GM23248 (cell line): ENCODE results near the gene SH3RF3. TPM values are rescaled to one million over a fixed set of nuclear protein-coding genes. Genes with fewer than 3 reads are reported as not detected.

ENCODE experiments used
- DNase-seq: peaks from one replicate; pipeline ENCODE4 v3.0.0-alpha.2; 2015
- H2AFZ ChIP-seq: fragments of 200-600 bp; sonication (generic); 2 replicates; pipeline ENCODE4 v1.6.1; 2016; ENCODE audit warnings: antibody characterized with exemption
- H3F3A ChIP-seq: fragments of 200-600 bp; sonication (generic); 2 replicates; pipeline ENCODE4 v1.6.1; 2016; ENCODE audit warnings: mild to moderate bottlenecking, antibody characterized with exemption, mixed run types; ENCODE audit not compliant: insufficient read depth
- H3K27ac ChIP-seq: fragments of 200-600 bp; sonication (generic); 2 replicates; pipeline ENCODE4 v1.5.1; 2016; ENCODE audit warnings: mild to moderate bottlenecking
- H3K27me3 ChIP-seq: fragments of 200-600 bp; sonication (generic); replicated peaks from 2 replicates; pipeline ENCODE4 v1.6.1; 2016; ENCODE audit warnings: mild to moderate bottlenecking; ENCODE audit not compliant: insufficient read depth
- H3K36me3 ChIP-seq: fragments of 200-600 bp; sonication (generic); 2 replicates; pipeline ENCODE4 v1.6.1; 2016; ENCODE audit warnings: low read depth, mild to moderate bottlenecking
- H3K4me1 ChIP-seq: fragments of 200-600 bp; sonication (generic); 2 replicates; pipeline ENCODE4 v1.6.1; 2016; ENCODE audit warnings: mild to moderate bottlenecking; ENCODE audit not compliant: insufficient read depth
- H3K4me2 ChIP-seq: fragments of 200-600 bp; sonication (generic); one replicate; pipeline ENCODE4 v1.6.1; 2016; ENCODE audit warnings: mild to moderate bottlenecking; ENCODE audit not compliant: unreplicated experiment
- H3K4me3 ChIP-seq: fragments of 200-600 bp; sonication (generic); 2 replicates; pipeline ENCODE4 v1.5.1; 2016; ENCODE audit warnings: mild to moderate bottlenecking
- H3K79me2 ChIP-seq: fragments of 200-600 bp; sonication (generic); 2 replicates; pipeline ENCODE4 v1.6.1; 2016; ENCODE audit warnings: mild to moderate bottlenecking; ENCODE audit not compliant: insufficient read depth
- H3K9ac ChIP-seq: fragments of 200-600 bp; sonication (generic); 2 replicates; pipeline ENCODE4 v1.6.1; 2016; ENCODE audit warnings: mild to moderate bottlenecking
- H3K9me2 ChIP-seq: fragments of 200-600 bp; sonication (generic); 2 replicates; pipeline ENCODE4 v1.6.1; 2016; ENCODE audit warnings: mixed run types, mild to moderate bottlenecking, moderate library complexity; ENCODE audit not compliant: insufficient read depth
- H3K9me3 ChIP-seq: fragments of 200-600 bp; sonication (generic); one replicate; pipeline ENCODE4 v1.6.1; 2017; ENCODE audit warnings: low read depth
- H4K20me1 ChIP-seq: fragments of 200-600 bp; sonication (generic); 2 replicates; pipeline ENCODE4 v1.6.0; 2016; ENCODE audit not compliant: insufficient read depth
- EZH2 ChIP-seq: fragments of 200-600 bp; sonication (generic); IDR thresholded peaks from 2 replicates; pipeline ENCODE4 v1.6.1; 2018; ENCODE audit warnings: antibody characterized with exemption, mild to moderate bottlenecking; ENCODE audit not compliant: insufficient read depth, poor library complexity, severe bottlenecking
- EZH2phosphoT487 ChIP-seq: fragments of 200-600 bp; sonication (generic); IDR thresholded peaks from 2 replicates; pipeline ENCODE4 v1.6.1; 2018; ENCODE audit warnings: antibody characterized with exemption, moderate library complexity, mild to moderate bottlenecking, low read depth; ENCODE audit not compliant: insufficient read depth
- WGBS, 2 experiments: methylation state at CpG; one replicate each; pipeline ENCODE4 v1.1.6; 2015 to 2017; ENCODE audit warnings: low lambda C conversion rate in 2 of 2, low coverage in 1 of 2; ENCODE audit errors: missing lambda C conversion rate in 2 of 2; 5-methylcytosine and 5-hydroxymethylcytosine counted together
- in situ Hi-C: fragments of 300-500 bp; cut with MboI; formaldehyde crosslinking; loops from 2 replicates; pipeline ENCODE4 v1.15.0; 2020
- polyA plus RNA-seq: library from polyadenylated mRNA; unstranded; fragments of >200 nt; fragmentation: Nextera tagmentation; extraction: Ambion mirVana; gene quantifications from 2 replicates; pipeline ENCODE4 v1.2.1, GENCODE V29; 2016
- total RNA-seq: library from RNA; depleted of rRNA; stranded (reverse); fragments of >200 nt; shearing (Covaris generic); gene quantifications from 2 replicates; pipeline ENCODE4 v1.2.3, GENCODE V29; 2014

SH3RF3 gene
- total and polyA plus RNA-seq, 2 experiments from 2014 or later, result 1.5 to 5.2 TPM

GRCh38 chr2:109270505-109271312 is 141.7 kb downstream of the SH3RF3 start:
- H3F3A ChIP-seq, result no peaks in the 10 kb centered on the region
- H3K79me2 ChIP-seq, result peaks cover 9% of the 10 kb centered on the region; the same call in 1 of the 2 replicates
- H3K4me2 ChIP-seq, result no peak overlapping the region
- no peaks in the 10 kb centered on the region for H3K4me1 ChIP-seq
- TF ChIP-seq EZH2, result no peak
- no peak for TF ChIP-seq EZH2phosphoT487
- no peak for DNase-seq
- H3K9ac ChIP-seq, result no peak overlapping the region
- no peaks in the 10 kb centered on the region for H4K20me1 ChIP-seq
- no peaks in the 10 kb centered on the region for H3K36me3 ChIP-seq
- no peak overlapping the region for H3K4me3 ChIP-seq
- 72 to 74% methylated on average over 16 of the region's 16 CpGs for WGBS, 2 experiments
- H3K27me3 ChIP-seq, result no peaks in the 10 kb centered on the region
- H3K9me3 ChIP-seq, result no peaks in the 10 kb centered on the region
- H3K27ac ChIP-seq, result no peak overlapping the region
- in situ Hi-C loops, result no loop called here
- H3K9me2 ChIP-seq, result no peaks in the 10 kb centered on the region
- no peak overlapping the region for H2AFZ ChIP-seq

GRCh38 chr2:109271920-109272319 is 142.9 kb downstream of the SH3RF3 start:
- no peak for TF ChIP-seq EZH2phosphoT487
- no peak for TF ChIP-seq EZH2
- H3K9me2 ChIP-seq, result no peaks in the 10 kb centered on the region
- no peak overlapping the region for H3K27ac ChIP-seq
- H2AFZ ChIP-seq, result no peak overlapping the region
- no peak overlapping the region for H3K9ac ChIP-seq
- H3K9me3 ChIP-seq, result no peaks in the 10 kb centered on the region
- H3F3A ChIP-seq, result no peaks in the 10 kb centered on the region
- H3K4me2 ChIP-seq, result no peak overlapping the region
- no peaks in the 10 kb centered on the region for H3K36me3 ChIP-seq
- H3K4me1 ChIP-seq, result no peaks in the 10 kb centered on the region
- no peaks in the 10 kb centered on the region for H3K27me3 ChIP-seq
- in situ Hi-C loops, result no loop called here
- no peak for DNase-seq
- no peak overlapping the region for H3K4me3 ChIP-seq
- H3K79me2 ChIP-seq, result peaks cover 9% of the 10 kb centered on the region
- 100% methylated on average over 3 of the region's 3 CpGs for WGBS, 2 experiments
- H4K20me1 ChIP-seq, result no peaks in the 10 kb centered on the region

- DNase-seq, result no peak
- in situ Hi-C loops, result no loop called here
Observed at GRCh38 chr2:109272461-109272860, 143.5 kb downstream of the SH3RF3 start.

GRCh38 chr2:109275120-109276012 is 146.4 kb downstream of the SH3RF3 start:
- no peaks in the 10 kb centered on the region for H4K20me1 ChIP-seq
- no peak for DNase-seq
- in situ Hi-C loops, result no loop called here
- peaks cover 9% of the 10 kb centered on the region for H3K79me2 ChIP-seq
- 90 to 92% methylated on average over 26 of the region's 26 CpGs for WGBS, 2 experiments
- no peaks in the 10 kb centered on the region for H3F3A ChIP-seq
- H3K4me2 ChIP-seq, result no peak overlapping the region
- no peaks in the 10 kb centered on the region for H3K36me3 ChIP-seq
- H3K27ac ChIP-seq, result no peak overlapping the region
- H3K27me3 ChIP-seq, result no peaks in the 10 kb centered on the region
- no peaks in the 10 kb centered on the region for H3K9me2 ChIP-seq
- H3K9me3 ChIP-seq, result no peaks in the 10 kb centered on the region
- no peak for TF ChIP-seq EZH2
- TF ChIP-seq EZH2phosphoT487, result no peak
- no peaks in the 10 kb centered on the region for H3K4me1 ChIP-seq
- no peak overlapping the region for H3K4me3 ChIP-seq
- H3K9ac ChIP-seq, result no peak overlapping the region
- H2AFZ ChIP-seq, result no peak overlapping the region

More at GRCh38 chr2:109272461-109272860, 143.5 kb downstream of the SH3RF3 start:
- no peaks in the 10 kb centered on the region for H3K9me3 ChIP-seq
- WGBS, 2 experiments, result 88 to 90% methylated on average over 15 of the region's 15 CpGs
- H3K4me3 ChIP-seq, result no peak overlapping the region
- H3F3A ChIP-seq, result no peaks in the 10 kb centered on the region
- H3K27ac ChIP-seq, result no peak overlapping the region
- no peak overlapping the region for H2AFZ ChIP-seq
- no peaks in the 10 kb centered on the region for H4K20me1 ChIP-seq
- no peaks in the 10 kb centered on the region for H3K9me2 ChIP-seq
- H3K27me3 ChIP-seq, result no peaks in the 10 kb centered on the region
- H3K36me3 ChIP-seq, result no peaks in the 10 kb centered on the region
- TF ChIP-seq EZH2phosphoT487 (no peak), EZH2 (no peak)
- no peak overlapping the region for H3K9ac ChIP-seq
- no peak overlapping the region for H3K4me2 ChIP-seq
- H3K4me1 ChIP-seq, result no peaks in the 10 kb centered on the region
- H3K79me2 ChIP-seq, result peaks cover 9% of the 10 kb centered on the region
